ENCODE data around the gene NOD2. TPM values are rescaled to one million over a fixed set of nuclear protein-coding genes. Genes with fewer than 3 reads are reported as not detected.

NOD2 gene
- total RNA-seq, 1 donor from 2014 or later, result not detected

DNA sequence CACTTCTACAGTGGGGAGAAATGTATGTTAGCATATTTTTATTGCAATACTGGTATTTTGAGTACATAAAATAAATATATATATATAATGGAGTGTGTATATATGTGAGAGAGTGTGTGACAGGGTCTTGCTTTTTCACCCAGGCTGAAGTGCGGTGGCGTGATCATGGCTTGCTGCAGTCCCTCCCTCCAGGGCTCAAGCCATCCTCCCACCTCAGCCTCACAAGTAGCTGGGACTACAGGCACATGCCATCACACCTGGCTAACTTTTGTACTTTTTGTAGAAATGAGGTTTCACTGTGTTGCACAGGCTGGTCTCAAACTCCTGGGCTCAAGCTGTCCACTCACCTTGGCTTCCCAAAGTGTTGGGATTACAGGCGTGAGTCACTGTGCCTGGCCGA is 52.5 kb downstream of the NOD2 start:
- Histone ChIP-seq H3K4me1 (peaks cover 7% of the 10 kb centered on the region), H3K27ac (no peak overlapping the region), H3K4me3 (no peak overlapping the region), H2AFZ (replicated peaks) (no peak overlapping the region), H3F3A (ENCODE audit: low read depth) (no peaks in the 10 kb centered on the region), H3K27me3 (no peaks in the 10 kb centered on the region), H3K79me2 (ENCODE audit: low read depth) (no peaks in the 10 kb centered on the region), H3K9ac (no peak overlapping the region), H4K20me1 (ENCODE audit: low read depth) (no peaks in the 10 kb centered on the region), H3K36me3 (no peaks in the 10 kb centered on the region), H3K9me3 (ENCODE audit: low read depth) (no peaks in the 10 kb centered on the region), H3K4me2 (no peak overlapping the region)
- Mint-ChIP-seq H3K36me3 (peaks cover 2% of the 10 kb centered on the region), H3K4me3 (no peak overlapping the region), H3K4me1 (peaks cover 12% of the 10 kb centered on the region), H3K27me3 (ENCODE audit: insufficient read depth, low read depth) (peaks cover 7% of the 10 kb centered on the region), H3K27ac (no peak overlapping the region), H3K9me3 (no peaks in the 10 kb centered on the region)
- no peak for DNase-seq (ENCODE audit: low spot score)
- TF ChIP-seq EZH2 (IDR thresholded peaks at IDR 0.05) (no peak), EZH2phosphoT487 (IDR thresholded peaks at IDR 0.05) (no peak)
- TF ChIP-seq, protein P1, sequence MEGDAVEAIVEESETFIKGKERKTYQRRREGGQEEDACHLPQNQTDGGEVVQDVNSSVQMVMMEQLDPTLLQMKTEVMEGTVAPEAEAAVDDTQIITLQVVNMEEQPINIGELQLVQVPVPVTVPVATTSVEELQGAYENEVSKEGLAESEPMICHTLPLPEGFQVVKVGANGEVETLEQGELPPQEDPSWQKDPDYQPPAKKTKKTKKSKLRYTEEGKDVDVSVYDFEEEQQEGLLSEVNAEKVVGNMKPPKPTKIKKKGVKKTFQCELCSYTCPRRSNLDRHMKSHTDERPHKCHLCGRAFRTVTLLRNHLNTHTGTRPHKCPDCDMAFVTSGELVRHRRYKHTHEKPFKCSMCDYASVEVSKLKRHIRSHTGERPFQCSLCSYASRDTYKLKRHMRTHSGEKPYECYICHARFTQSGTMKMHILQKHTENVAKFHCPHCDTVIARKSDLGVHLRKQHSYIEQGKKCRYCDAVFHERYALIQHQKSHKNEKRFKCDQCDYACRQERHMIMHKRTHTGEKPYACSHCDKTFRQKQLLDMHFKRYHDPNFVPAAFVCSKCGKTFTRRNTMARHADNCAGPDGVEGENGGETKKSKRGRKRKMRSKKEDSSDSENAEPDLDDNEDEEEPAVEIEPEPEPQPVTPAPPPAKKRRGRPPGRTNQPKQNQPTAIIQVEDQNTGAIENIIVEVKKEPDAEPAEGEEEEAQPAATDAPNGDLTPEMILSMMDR (IDR thresholded peaks at IDR 0.05), result no peak

DNA sequence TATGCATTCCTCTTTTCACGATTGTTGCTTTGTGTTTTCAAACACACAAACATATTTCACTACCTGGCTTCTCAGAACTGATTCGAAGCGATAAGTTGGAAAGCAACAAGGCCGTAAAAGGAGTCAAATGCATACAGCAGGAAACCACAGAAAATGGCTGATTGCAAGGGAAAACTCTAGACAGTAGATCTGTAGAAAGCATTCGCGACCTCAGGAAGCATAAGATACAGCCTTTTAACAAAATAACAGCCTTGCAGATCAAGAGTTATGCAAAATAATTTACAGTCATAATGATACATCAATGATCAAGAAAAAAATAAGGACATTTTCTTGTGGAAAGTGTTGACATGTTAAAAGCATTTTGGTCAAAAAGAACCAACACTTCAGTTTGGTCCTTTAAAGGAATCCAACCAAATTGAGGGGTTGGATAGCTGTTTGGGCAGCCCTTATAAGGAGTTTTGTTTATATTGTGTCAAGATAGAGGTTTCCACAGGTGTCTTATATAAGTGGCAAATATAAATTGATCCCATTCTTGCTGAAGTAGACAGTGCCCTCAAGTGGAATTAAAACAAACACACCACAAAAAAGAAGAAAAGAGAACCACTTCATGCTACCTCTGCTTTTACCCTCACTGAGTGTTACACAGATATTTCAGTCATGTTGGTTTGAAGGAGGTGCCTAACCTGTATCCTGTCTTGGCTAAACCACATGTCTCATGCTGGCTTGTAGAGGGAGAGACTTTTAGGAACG is 54.0 kb downstream of the NOD2 start:
- Histone ChIP-seq H3F3A (ENCODE audit: low read depth) (no peaks in the 10 kb centered on the region), H3K27me3 (no peaks in the 10 kb centered on the region), H3K4me1 (peaks cover 10% of the 10 kb centered on the region), H3K27ac (no peak overlapping the region), H2AFZ (replicated peaks) (no peak overlapping the region), H3K36me3 (no peaks in the 10 kb centered on the region), H3K4me2 (no peak overlapping the region), H4K20me1 (ENCODE audit: low read depth) (no peaks in the 10 kb centered on the region), H3K9me3 (ENCODE audit: low read depth) (no peaks in the 10 kb centered on the region), H3K4me3 (no peak overlapping the region), H3K9ac (no peak overlapping the region), H3K79me2 (ENCODE audit: low read depth) (no peaks in the 10 kb centered on the region)
- Mint-ChIP-seq H3K4me1 (peaks cover 8% of the 10 kb centered on the region), H3K4me3 (no peak overlapping the region), H3K36me3 (peaks cover 2% of the 10 kb centered on the region), H3K27me3 (ENCODE audit: insufficient read depth, low read depth) (peaks cover 4% of the 10 kb centered on the region), H3K27ac (no peak overlapping the region), H3K9me3 (no peaks in the 10 kb centered on the region)
- no peak for TF ChIP-seq EZH2phosphoT487 (IDR thresholded peaks at IDR 0.05)
- TF ChIP-seq, protein P1 (IDR thresholded peaks at IDR 0.05), result peak; percentile 44
- no peak for TF ChIP-seq EZH2 (IDR thresholded peaks at IDR 0.05)
- no peak for DNase-seq (ENCODE audit: low spot score)

DNA sequence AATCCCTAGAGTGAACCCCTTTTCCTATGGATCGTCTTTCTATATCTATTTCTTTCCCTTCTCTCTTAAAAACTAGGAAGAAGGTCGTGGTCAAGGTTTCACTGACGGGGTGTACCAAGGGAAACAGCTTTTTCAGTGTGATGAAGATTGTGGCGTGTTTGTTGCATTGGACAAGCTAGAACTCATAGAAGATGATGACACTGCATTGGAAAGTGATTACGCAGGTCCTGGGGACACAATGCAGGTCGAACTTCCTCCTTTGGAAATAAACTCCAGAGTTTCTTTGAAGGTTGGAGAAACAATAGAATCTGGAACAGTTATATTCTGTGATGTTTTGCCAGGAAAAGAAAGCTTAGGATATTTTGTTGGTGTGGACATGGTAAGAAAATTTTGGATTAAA is 58.1 kb downstream of the NOD2 start:
- no peaks in the 10 kb centered on the region for H3K9me3 Mint-ChIP-seq
- H3K27me3 ChIP-seq, result no peaks in the 10 kb centered on the region
- no peak overlapping the region for H3K27ac ChIP-seq
- peaks cover 11% of the 10 kb centered on the region for H3K36me3 Mint-ChIP-seq
- no peak overlapping the region for H3K27ac Mint-ChIP-seq
- no peaks in the 10 kb centered on the region for H3K9me3 ChIP-seq (ENCODE audit: low read depth)
- H3K79me2 ChIP-seq (ENCODE audit: low read depth), result no peaks in the 10 kb centered on the region
- no peak overlapping the region for H3K9ac ChIP-seq
- no peak for TF ChIP-seq EZH2 (IDR thresholded peaks at IDR 0.05)
- TF ChIP-seq EZH2phosphoT487 (IDR thresholded peaks at IDR 0.05), result no peak
- TF ChIP-seq, protein P1 (IDR thresholded peaks at IDR 0.05), result no peak
- H3K4me1 ChIP-seq, result peaks cover 4% of the 10 kb centered on the region
- H3K4me3 ChIP-seq, result no peak overlapping the region
- no peak overlapping the region for H2AFZ ChIP-seq (replicated peaks)
- H3F3A ChIP-seq (ENCODE audit: low read depth), result no peaks in the 10 kb centered on the region
- no peak overlapping the region for H3K4me2 ChIP-seq
- no peaks in the 10 kb centered on the region for H3K27me3 Mint-ChIP-seq (ENCODE audit: insufficient read depth, low read depth)
- H4K20me1 ChIP-seq (ENCODE audit: low read depth), result no peaks in the 10 kb centered on the region
- no peaks in the 10 kb centered on the region for H3K4me1 Mint-ChIP-seq
- no peak for DNase-seq (ENCODE audit: low spot score)
- peaks cover 8% of the 10 kb centered on the region for H3K36me3 ChIP-seq
- H3K4me3 Mint-ChIP-seq, result no peak overlapping the region

Measured in neural progenitor cell (in vitro differentiated cells).